Islet of Langerhans (tissue), 1 donor: ENCODE data around the gene ELP5.
A peak's percentile ranks its signal among the peaks of the same experiment; 100 is the strongest.

ENCODE experiments used
- FAIRE-seq: peaks from one replicate; lab custom pipeline; 2011; peaks lifted over from hg19 to GRCh38; lab: Jason Lieb, UNC

Gene ELP5

DNA sequence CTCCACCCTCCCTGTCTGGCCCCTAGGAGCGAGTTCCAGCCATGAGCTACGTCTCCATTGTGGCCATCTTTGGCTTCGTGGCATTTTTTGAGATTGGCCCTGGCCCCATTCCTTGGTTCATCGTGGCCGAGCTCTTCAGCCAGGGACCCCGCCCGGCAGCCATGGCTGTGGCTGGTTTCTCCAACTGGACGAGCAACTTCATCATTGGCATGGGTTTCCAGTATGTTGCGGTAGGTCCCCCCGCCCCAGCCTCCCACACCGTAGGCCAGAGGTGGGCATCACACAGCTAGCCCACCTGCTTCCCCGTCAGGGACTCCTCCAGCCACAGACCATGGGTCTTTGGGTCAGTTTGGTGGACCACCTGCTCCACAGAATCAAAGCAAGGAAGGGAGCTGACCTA, 33.7 kb downstream of the ELP5 start:
- no peak for FAIRE-seq

DNA sequence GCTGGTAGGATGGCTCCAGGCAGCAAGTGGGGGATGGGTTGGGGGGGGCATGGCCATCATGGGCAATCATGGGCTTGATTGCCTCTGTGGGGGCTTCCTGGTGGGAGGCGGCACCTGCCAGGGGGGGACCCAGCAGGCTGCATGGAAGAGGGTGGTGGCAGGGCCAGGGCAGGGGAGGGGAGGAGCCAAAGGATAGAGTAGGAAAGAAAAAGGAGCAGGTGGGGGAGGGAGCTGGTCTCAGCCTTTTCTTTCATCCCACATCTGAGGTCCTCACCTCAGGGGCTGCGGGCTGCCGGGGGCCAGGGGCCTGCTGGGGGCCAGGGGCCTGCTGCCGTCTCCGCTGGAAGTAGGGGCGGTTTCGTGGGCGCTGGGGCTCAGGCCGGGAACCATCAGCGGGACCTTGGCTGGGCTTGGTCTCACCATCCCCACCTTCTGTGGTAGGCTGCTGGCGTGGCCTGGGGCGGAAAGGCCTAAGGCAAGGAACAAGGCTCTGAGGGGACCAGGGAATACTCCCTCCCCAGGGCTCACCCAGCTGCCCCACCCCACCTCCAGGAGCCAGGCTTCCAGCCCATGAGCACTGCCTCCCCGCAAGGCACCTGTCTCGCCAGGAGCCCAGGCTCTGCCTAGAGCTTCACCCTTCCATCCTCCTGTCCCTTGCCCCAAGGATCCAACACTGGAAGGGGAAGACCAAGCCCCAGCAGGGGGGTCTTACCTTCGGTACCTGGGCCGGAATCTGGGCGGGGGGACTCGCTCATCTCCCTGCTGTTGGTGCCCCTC, 37.4 kb downstream of the ELP5 start:
- no peak for FAIRE-seq

DNA sequence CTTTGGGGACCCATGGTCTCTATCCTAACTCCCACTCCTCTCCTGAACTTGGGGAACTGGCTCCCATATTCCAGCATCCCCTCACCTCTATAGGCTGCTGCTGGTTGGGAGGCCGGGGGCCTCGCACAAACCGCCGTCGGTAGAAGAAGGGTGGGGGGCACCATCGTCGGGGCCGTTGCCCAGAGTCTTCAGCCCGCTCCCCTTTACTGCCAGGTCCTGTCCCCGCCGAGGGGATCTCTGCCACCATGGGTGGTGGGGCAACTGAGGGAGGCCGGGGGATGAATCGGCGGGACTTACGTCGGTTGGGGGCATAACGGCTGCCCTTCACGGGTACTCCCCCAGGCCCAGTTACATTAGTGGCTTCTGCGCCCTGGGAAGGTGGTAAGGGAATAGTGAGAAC, 38.2 kb downstream of the ELP5 start:
- no peak for FAIRE-seq

DNA sequence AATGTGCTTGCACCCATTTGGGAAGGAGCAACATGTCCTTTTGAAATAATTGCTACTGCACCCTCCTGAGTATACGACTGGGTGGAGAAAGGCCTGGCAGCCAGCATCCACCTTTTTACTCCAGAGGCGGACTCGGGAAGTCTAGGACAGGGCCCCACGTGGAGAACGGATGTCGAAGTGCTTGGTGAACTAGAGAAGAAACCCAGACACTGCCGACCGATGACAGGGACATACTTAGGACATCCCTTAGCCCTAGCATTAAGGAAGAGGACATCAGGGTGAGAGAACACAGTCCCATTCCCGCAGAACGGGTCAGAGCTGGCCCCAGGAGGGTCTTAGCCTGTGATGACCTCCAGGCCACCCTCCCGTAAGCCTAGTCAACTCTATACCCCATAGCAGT, 38.7 kb downstream of the ELP5 start:
- no peak for FAIRE-seq

DNA sequence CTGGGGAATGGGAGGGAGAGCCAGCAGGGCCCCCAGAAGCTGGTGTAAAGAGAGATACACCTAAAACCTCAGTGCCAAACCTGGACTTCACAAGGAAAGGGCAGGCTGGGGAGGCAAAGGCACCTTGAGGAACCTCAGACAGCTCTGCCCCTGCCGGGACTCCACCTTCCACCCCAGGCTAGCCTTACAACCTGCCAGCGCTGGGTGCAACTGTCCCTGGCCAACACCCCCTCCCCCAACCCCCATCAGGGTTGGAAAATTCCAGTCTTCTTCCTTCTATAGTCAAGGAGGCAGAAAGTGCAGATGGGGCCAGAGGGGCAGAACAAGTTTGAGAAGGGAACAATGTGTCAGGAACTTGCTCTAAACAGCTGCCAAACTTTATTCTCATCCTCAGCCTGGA, 40.2 kb downstream of the ELP5 start:
- FAIRE-seq = no peak

DNA sequence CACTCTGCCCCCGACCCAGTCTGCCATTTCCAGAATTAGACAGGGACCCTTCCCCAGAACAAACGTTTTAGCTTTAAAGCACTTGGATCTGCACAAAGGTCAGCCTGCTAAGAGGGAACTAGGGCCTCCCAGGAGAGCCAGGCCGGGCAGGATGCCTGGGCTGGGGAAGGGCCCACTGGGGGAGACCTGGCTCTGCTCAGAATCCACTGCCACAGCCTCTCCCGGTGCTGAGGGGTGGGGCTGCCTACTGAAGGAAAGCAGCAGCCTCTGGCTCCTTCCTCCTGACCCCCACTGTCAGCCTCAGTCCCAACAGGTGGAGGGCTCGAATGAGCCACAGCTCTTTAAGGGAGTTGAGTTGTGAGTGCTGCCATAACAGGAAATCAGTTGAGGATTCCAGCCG, 40.7 kb downstream of the ELP5 start:
- FAIRE-seq = no peak

DNA sequence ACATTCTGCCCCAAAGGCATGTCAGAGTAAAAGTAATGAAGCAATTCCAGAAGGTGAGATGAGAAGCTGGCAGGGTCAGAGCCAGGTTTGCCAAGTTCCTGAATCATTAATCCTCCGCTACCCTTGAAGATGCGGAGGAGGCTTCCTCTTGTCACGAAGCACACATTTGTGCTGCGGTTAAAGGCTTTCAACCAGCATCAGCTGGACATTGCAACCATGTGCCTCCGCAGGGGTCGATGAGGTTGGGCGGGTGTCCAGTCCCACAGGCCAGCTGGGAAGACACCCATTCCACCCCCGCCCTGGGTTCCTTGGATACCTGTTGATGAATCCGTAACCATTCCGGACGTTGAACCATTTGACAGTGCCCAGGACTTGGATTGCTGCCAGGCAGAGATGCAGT, 41.1 kb downstream of the ELP5 start:
- FAIRE-seq = no peak

DNA sequence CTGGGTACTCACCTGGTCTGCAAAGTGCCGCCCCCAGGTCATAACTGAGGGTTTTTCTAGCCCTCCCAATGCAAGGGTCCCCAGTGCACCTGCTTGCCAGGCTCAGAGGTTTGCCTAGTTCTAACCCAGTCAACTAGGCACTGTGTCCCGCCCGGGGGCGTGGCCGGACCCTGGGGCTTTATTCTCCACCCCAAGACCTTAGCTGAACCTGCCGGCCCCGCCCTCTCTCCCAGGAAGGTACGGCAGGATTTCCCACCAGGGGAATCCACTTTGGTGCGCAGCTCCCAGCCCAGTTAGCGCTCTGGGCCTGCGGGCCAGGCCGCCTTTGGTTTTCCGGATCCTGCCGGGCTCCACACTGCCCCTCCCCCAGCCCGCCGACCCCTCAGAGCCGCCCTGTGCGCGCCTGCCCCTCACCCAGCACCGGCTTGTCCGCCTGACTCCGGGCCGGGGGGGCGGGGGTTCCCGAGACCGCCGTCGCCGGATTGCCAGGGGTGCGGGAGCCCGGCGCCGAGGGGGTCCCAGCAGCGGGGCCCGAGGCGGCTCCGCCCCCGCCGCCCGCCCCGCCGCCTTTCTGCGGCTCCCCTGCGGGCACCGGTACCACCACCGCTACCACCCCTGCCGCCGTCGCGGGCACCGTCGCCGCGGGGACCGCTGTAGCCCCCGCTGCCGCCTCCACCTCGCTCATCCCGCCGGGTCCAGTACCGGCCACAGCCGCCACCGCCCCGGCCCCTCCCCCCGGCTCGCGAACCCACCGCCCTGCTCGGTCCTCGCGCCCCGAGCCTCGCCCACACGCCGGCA, 42.0 kb downstream of the ELP5 start:
- FAIRE-seq = no peak

DNA sequence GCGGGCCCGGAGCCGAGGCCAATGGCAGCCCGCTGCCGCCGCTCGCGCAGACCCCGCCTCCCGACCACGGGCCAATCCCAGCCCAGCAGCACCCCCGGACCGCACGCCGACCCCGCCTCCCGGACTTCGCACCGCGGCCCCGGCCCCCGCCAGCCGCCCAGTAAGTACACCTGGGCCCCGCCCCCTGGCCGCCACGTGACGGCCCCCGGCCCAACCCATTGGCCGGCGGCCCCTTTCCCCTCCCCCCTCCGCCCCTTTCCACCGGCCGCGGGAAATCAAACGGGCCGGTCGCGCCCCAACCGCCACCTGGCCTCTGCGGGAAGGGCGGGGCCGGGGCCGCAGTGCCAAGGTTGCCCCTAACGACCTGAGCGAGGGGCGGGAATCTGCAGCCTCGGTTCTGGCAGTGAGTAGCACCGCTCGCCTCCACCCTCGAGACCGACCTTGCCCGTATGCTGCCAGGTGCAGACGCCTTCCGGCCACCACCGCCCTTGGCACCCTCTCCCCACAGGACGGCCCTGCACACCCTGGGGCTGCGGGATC, 42.7 kb downstream of the ELP5 start, which contains the start of gene YBX2:
TSS of gene YBX2 (minus strand) at position 26 of the 540 bp plus-strand sequence. CDS start 139 bp downstream, outside the sequence.
- FAIRE-seq = no peak

DNA sequence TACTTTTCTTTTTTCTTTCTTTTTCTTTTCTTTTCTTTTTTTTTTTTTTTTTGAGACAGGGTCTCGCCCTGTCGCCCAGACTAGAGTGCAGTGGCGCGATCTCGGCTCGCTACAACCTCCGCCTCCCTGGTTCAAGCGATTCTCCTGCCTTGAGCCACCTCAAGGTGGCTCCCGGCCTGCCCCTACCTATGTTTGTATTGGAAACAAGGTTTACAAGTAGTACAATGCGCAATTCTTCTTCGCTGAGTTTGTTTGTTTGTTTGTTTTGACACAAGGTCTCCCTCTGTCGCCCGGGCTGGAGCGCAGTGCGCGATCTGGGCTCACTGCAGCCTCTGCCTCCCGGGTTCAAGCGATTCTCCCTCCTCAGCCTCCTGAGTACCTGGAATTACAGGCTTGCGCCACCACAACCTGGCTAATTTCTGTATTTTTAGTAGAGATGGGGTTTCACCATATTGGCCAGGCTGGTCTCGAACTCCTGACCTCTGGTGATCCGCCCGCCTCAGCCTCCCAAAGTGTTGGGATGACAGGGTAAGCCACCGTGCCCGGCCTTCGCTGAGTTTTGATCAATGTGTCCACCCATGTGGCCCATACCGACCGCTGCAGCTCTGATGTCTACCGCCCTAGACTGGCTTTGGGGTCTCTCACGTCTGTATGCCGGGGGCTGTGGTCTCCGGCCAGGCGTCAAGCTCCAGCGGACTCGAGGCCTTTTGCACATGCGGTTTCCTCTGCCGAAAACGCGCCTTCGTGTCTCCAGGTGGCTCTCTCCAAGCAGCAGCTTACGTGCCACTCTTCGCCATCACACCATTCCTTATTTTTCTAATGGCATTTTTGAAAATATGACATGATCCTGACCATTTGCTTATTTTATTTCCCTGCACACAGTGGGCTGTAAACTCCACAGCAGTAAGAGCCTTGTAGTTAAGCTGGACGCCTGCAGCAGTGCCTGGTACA, 43.5 kb downstream of the ELP5 start:
- FAIRE-seq = no peak

DNA sequence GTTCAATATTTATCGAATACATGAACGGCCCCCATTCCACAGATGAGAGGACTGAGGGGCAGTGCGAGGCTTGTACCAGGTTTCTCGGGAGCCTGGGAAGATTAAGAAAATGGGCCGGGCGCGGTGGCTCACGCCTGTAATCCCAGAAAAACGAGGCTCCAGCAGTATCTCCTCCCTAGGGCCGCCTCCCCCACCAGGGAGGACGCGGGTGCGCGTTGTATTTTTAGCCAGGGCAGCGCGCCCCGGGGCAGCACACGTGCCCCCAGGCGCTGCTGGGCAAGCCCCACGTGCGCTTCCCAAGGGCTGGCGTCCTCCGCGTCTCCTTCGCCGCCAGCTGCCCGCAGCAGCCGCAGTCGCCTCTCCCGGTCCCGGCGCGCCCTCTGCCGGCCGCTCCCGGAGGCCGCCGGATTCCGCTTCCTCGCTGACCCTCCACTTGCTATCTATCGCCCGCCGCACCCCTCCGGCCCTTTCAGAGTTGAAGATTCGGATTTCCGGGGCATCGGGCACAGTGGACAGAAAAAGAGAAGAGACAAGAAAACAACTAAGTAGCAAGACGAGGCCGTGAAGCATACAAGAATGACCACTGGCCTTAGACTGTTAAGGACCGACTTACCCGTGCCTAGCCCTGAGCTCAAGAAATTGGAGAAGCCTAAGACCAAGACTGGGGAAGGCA, 44.3 kb downstream of the ELP5 start:
- FAIRE-seq = no peak

DNA sequence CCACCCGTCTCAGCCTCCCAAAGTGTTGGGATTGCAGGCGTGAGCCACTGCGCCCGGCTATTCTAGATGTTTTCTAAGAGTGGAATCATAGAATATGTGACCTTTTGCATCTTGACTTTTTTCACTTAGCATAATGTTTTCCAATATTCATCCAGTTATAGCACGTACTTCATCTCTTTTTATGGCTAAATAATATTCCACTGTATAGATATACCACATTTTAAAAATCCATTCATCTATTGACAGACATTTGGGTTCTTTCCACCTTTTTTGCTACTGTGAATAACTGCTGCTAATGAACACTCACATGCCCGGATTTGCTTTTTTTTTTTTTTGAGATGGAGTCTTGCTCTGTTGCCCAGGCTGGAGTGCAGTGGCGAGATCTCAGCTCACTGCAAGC, 52.2 kb downstream of the ELP5 start:
- FAIRE-seq = no peak

DNA sequence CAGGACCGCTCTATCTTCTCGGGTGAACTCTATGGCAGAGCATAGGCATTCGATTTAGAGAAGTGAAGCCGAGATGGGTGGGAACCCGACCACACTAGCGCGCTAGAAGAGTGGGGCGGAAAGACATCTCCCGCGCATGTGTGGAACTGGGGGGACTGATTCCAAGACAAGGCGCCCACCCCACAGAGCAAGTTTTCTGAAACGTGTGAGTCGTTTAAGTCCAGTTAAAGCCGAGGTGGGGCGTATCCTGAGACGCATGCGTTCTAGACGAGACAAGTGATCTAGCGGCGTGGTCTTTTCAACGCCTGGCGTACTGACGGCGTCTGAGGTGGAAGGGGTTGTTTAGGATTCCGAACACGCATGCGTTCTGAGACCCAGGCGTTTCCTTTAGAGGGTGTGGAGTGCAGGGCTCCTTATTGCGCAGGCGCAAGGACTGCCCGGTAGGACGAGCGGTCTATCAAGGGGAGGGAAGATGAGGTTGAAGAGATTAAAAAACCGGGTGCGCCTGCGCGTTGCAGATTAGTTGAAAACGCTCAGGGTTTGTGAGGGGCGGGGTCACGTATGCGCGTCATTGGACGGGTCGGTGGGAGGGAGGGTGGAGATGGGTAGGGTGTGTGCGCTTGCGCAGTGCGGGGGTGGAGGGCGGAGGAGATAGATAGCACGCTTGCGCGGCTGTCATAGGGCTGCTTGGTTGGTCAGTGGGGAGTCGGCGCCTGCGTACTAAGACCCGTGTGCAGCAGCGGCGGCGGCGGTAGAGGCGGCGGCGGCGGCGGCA, 55.1 kb downstream of the ELP5 start, which contains the start of gene EIF5A:
TSS of gene EIF5A (plus strand) at position 718 of the 775 bp plus-strand sequence. CDS start 2,008 bp downstream, outside the sequence.
- peak; percentile 89 for FAIRE-seq

DNA sequence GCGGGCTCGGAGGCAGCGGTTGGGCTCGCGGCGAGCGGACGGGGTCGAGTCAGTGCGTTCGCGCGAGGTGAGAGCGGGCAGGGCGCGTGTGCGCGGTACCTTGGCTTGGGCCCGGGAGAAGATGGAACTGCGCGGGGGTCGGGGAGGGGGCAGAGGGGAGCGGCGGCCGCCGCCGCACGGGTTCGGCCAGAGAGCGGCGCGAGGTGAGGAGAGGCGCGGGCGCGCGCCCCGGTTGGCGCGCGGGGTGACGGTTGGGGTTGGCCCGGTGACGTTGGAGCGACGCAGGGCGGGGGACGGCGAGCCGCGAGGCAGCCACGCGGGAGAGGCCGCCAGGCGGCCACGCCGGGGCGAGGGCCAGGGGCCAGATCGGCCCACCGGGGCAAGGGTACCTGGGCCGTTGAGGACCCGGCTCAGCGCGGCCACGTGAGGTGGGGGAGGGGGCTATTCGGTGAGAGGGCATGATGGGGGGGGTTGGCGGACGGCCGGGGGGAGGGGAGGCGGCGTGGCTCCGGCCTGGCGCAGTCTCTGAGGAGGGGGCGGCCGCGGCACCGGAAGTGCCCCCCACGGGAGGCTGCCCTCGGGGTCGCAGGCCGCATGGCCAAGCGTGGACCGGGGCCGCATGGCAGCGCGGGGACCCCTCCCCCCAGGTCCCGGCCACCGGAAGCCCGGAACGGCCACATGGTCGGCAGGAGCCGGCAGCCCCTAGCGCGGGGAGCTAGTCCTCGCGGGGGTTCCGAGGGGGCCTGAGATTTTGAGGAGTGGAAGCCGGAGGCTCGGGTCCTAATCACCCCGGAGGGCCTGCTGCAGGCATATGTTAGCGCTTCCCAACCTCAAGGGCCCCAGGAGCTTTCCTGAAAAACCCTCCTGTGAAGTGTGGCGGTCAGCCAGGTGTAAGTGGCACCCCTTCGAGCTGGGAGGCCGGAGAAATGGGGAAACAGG, 55.9 kb downstream of the ELP5 start:
- no peak for FAIRE-seq

DNA sequence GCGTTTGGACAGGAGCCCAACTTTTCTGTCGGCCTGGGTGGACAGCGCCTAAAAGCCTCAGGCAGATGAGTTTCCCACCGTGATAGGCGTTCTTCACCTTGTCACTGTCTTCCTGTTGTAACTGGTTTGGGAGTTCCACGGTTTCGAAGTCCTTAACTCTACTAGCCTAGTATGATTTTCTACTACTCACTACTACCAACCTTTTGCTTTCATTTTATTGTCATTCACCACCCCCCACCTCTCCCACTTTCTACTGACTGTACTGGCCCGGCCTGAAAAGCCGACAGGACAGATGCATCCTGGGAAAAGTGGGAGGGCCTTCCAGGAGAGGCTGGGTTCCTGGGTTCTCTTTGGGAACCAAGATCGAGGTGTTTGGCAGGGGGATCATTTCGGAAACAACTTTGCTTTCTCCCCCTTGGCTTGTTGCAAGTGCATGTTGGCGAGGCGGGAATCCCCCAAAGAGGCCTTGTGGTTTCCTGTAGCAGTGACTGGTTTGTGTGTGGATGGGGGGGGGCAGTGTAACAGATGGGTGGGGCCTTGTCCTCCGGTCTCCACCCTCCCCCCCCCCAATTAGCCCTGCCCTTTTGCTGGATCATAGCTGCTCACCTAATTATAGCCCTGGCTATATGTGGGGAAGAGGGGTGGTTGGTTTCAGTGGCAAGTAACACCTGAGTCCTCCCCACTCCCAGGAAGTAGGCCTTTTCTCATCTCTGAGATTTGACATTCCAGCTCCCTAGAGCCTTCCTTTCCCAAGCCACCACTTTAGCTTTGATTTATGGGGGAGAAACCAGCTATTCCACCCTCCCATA, 56.8 kb downstream of the ELP5 start:
- FAIRE-seq = no peak
